Measurements from ENCODE around the gene SMC4.

GRCh38 chr3:160435747-160436146 is 36.3 kb downstream of the SMC4 start:
- no peak for TF ChIP-seq ZNF219 (CRISPR knock-in tag; IDR thresholded peaks at IDR 0.05; ENCODE audit: borderline replicate concordance)
- TF ChIP-seq ATF3 (CRISPR knock-in tag; conservative IDR thresholded peaks at IDR 0.05) = no peak
- TF ChIP-seq, protein P1, sequence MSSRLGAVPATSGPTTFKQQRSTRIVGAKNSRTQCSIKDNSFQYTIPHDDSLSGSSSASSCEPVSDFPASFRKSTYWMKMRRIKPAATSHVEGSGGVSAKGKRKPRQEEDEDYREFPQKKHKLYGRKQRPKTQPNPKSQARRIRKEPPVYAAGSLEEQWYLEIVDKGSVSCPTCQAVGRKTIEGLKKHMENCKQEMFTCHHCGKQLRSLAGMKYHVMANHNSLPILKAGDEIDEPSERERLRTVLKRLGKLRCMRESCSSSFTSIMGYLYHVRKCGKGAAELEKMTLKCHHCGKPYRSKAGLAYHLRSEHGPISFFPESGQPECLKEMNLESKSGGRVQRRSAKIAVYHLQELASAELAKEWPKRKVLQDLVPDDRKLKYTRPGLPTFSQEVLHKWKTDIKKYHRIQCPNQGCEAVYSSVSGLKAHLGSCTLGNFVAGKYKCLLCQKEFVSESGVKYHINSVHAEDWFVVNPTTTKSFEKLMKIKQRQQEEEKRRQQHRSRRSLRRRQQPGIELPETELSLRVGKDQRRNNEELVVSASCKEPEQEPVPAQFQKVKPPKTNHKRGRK (CRISPR knock-in tag; IDR thresholded peaks at IDR 0.05; ENCODE audit: borderline replicate concordance) = no peak
- TF ChIP-seq, protein P2, sequence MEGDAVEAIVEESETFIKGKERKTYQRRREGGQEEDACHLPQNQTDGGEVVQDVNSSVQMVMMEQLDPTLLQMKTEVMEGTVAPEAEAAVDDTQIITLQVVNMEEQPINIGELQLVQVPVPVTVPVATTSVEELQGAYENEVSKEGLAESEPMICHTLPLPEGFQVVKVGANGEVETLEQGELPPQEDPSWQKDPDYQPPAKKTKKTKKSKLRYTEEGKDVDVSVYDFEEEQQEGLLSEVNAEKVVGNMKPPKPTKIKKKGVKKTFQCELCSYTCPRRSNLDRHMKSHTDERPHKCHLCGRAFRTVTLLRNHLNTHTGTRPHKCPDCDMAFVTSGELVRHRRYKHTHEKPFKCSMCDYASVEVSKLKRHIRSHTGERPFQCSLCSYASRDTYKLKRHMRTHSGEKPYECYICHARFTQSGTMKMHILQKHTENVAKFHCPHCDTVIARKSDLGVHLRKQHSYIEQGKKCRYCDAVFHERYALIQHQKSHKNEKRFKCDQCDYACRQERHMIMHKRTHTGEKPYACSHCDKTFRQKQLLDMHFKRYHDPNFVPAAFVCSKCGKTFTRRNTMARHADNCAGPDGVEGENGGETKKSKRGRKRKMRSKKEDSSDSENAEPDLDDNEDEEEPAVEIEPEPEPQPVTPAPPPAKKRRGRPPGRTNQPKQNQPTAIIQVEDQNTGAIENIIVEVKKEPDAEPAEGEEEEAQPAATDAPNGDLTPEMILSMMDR (IDR thresholded peaks at IDR 0.05) = no peak
- TF ChIP-seq IRF2 (CRISPR knock-in tag; IDR thresholded peaks at IDR 0.05; ENCODE audit: borderline replicate concordance, low read depth) = no peak
- TF ChIP-seq IRF1 (CRISPR knock-in tag; IDR thresholded peaks at IDR 0.05) = no peak
- TF ChIP-seq USF2 (CRISPR knock-in tag; IDR thresholded peaks at IDR 0.05) = no peak
- TF ChIP-seq, protein P3, sequence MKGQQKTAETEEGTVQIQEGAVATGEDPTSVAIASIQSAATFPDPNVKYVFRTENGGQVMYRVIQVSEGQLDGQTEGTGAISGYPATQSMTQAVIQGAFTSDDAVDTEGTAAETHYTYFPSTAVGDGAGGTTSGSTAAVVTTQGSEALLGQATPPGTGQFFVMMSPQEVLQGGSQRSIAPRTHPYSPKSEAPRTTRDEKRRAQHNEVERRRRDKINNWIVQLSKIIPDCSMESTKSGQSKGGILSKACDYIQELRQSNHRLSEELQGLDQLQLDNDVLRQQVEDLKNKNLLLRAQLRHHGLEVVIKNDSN (CRISPR knock-in tag; IDR thresholded peaks at IDR 0.05) = no peak
- no peak for TF ChIP-seq FOXK1 (CRISPR knock-in tag; IDR thresholded peaks at IDR 0.05)
- TF ChIP-seq GABPB1 (CRISPR knock-in tag; IDR thresholded peaks at IDR 0.05) = no peak
